Stimulated activated naive CD4-positive, alpha-beta T cell treated with Interleukin-2 at 50 U/mL for 16 hours (primary cell): ENCODE results near the gene FSCN2.
"Not testable (repeated sequence)": the region's sequence is repeated elsewhere in the genome, so short reads cannot be mapped to it uniquely, and the experiment has no call there.

Source experiments
- DNase-seq: peaks from one replicate; lab custom pipeline; 2025; lab: John Stamatoyannopoulos, UW

FSCN2 gene

DNA sequence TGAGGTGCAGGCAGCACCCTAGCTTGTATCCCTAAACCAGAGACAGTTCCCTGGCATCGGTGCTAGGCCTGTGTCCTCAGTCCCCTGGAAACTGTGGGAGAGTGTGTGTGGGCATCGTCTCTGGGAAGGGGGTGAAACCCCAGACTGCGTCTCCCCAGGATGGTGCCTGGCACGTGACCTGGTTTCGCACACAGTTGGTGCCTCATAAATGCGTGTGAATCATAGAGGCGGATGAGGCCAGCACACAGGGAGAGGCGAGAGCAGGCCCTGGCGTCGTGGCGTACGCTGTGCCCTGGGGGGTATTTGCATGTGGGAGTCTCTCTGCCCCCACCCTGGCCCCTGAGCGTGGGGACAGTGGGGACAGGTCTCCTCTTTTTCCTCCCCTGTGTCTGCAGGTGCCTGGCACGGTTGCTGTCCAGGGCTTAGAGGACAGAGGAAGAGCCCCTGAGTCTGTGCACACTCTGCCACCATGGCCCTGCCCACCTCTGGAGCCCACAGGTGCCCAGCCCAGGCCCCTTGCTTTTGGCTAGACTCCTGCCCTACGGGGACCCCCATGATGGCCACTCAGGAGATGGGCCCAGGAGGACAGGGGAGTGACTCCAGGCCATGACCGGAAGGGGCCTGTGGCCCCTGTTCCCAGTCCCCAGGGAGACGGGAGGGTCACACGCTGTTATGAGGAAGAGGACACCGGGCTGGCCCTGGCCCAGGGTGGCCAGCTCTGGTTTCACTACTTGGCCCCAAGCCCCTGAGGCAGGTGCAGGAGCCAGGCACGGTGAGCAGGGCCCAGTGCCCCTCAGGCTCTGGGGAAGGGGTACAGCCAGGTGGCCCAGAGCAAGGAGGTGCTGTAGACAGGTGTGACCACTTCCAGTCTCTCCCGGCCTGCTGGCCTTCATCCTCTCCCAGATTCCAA lies 1.3 kb upstream of the FSCN2 start:
- DNase-seq, result no peak

DNA sequence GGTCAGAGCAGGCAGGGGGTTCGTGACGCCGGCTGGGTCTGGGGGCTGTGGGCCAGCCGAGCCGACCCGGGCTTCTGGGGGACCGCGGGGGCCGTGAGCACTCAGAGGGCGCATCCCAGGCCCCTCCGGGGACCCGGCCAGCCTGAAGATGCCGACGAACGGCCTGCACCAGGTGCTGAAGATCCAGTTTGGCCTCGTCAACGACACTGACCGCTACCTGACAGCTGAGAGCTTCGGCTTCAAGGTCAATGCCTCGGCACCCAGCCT lies 140 bp downstream of the FSCN2 start:
- no peak for DNase-seq

DNA sequence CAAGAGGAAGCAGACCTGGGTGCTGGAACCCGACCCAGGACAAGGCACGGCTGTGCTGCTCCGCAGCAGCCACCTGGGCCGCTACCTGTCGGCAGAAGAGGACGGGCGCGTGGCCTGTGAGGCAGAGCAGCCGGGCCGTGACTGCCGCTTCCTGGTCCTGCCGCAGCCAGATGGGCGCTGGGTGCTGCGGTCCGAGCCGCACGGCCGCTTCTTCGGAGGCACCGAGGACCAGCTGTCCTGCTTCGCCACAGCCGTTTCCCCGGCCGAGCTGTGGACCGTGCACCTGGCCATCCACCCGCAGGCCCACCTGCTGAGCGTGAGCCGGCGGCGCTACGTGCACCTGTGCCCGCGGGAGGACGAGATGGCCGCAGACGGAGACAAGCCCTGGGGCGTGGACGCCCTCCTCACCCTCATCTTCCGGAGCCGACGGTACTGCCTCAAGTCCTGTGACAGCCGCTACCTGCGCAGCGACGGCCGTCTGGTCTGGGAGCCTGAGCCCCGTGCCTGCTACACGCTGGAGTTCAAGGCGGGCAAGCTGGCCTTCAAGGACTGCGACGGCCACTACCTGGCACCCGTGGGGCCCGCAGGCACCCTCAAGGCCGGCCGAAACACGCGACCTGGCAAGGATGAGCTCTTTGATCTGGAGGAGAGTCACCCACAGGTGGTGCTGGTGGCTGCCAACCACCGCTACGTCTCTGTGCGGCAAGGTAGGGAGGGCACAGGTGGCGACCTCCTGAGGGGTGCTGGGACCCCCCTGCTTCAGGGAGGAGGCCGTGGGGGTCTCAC lies 667 bp downstream of the FSCN2 start:
- DNase-seq, result no peak

DNA sequence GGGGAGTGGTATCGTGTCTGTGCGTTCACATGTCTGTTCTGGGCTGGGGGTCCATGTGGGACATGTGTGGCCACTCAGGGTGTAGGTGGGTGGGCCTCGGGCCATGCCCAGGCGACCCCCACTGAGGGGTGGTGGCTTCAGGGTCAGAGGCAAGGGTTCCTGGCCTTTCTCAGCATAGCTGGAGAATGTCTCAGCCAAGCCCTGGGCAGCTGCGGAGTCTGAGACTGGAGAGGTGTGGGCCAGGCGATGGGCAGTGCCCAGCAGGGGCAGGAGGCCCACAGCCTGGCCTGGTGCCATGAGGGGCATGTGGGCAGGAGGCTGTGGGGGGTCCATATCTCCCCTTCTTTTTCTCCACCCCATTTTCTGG lies 1.2 kb downstream of the FSCN2 start:
- no peak for DNase-seq

DNA sequence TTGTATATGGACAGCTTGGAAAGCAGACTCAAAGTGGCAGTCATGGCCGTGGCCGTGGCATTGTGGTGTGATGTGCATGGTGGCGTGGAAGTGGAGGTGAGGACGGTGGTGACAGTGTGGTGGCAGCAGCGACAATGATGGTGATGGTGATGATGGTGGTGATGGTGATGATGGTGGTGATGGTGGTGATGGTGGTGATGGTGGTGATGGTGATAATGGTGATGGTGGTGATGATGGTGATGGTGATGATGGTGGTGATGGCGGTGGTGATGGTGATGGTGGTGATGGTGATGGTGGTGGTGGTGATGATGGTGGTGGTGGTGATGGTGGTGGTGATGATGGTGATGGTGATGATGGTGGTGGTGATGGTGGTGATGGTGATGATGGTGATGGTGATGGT lies 2.8 kb downstream of the FSCN2 start:
- not testable (repeated sequence) for DNase-seq

DNA sequence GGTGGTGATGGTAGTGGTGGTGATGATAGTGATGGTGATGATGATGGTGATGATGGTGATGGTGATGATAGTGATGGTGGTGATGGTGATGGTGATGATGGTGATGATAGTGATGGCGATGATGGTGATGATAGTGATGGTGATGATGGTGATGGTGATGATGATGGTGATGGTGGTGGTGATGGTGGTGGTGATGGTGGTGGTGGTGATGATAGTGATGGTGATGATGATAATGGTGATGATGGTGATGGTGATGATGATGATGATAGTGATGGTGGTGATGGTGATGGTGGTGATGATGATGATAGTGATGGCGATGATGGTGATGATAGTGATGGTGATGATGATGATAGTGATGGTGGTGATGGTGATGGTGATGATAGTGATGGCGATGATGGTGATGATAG lies 3.8 kb downstream of the FSCN2 start:
- not testable (repeated sequence) for DNase-seq

DNA sequence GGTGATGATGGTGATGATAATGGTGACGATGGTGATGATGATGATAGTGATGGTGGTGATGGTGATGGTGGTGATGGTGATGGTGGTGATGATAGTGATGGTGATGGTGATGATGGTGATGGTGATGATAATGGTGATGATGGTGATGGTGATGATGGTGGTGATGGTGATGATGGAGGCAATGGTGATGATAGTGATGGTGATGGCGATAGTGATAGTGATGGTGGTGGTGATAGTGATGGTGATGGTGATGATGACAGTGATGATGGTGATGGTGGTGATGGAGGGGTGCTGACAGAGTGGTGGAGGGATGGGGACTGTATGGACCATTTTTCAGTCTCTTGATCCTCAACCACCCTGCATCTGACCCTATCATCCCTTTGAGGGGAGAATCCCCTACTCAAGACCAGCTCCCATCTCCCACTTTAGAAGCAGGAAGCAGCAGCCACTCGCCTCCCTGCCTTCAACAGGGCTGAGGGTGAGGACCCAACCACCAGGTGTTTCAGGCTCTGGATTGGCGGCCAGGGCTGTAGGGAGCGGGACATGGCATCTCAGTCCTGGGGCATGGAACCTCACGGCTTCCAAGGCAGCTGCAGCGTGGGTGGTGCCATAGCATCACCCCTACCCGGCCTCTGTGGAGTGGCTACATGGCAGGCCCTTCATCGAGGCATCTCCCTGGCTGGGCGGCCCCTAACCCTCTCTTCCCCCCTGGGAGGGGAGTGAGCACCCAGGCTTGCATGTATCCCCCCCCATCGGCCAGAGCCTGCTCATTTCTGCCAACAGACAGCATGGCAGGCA lies 4.5 kb downstream of the FSCN2 start:
- no peak for DNase-seq

DNA sequence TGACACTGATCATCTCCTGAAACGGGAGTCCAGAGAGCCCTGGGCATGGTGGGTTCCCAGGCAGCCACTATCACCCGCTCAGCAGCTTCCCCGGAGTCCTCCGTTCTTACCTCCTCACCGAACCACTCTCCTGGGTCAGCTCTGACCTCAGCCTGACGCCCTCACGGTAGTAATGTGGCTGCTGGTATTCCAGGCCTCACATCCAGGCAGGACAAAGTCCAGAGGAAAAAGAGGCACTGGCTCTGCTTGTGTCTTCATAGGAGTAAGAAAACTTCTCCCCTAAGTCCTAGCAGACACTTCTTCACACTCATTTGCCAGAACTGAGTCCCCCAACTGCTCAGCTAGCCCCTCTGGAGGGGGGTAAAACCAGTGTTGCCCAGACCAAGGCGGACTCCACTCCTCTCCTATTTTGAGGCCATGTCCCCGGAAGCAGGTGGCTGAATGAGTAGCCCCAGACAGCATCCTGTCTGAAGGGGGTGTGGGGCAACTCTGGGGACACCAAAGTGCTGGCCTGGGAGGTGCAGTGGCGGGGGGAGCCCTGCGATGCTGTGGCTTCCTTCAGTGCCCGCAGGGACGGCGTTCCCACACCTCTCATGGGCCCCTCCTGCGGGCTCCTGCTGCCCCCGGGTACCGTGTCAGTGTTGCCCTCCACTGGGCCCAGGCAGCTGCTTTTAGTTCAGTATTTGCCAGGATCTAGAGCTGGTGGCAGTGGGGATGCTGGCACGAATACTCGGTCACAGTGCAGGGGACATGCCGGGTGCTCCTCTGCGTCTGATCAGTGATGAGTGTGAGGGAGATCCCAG lies 5.4 kb downstream of the FSCN2 start:
- no peak for DNase-seq

DNA sequence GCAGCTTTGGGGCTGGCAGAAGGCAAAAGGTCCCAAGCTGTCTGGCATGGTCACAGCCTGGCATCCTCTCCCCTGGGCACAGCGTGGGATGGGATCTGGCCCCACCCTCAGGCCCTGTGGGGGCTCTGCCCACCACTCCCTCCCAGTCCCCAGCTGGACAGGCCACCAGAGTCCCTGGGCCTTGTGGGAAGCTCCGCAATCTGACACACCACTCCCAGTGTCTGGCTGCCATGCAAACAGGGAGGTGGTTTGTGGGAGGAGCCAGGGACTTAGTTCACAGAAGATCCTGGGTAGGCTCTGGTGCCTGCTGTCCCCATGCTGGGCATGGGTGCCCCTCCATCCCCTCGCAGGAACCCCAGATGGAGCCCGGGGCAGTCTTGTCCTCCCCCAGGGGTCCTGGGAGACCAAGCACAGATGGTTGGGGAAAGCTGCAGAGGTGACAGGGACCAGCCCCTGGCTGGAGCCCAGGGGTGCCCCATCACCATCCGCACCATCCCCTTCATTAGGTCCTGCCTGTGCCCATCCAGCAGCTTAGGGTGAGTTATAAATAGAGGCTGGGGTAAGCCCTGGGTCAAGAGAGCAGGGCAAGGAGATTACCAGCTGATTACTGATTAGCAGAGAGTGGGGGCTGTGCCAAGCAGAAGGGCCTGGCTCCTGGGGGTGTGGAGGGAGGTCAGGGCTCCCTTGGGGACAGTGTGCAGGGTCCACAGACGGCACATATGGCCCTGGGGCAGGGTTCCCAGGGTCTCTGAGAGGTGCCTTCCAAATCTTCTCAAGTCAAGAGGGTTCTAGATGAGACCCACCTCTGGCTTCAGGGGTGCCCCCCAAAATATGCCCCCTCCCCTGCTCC lies 6.2 kb downstream of the FSCN2 start:
- DNase-seq, result no peak

DNA sequence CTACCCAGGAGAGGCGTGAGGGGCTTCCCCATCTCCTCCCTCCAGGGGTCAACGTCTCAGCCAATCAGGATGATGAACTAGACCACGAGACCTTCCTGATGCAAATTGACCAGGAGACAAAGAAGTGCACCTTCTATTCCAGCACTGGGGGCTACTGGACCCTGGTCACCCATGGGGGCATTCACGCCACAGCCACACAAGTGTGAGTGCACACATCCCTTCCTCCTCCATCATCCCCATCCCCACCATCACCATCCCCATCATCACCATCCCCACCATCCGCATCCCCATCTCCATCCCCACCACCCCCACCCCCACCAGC lies 6.8 kb downstream of the FSCN2 start:
- DNase-seq, result no peak

DNA sequence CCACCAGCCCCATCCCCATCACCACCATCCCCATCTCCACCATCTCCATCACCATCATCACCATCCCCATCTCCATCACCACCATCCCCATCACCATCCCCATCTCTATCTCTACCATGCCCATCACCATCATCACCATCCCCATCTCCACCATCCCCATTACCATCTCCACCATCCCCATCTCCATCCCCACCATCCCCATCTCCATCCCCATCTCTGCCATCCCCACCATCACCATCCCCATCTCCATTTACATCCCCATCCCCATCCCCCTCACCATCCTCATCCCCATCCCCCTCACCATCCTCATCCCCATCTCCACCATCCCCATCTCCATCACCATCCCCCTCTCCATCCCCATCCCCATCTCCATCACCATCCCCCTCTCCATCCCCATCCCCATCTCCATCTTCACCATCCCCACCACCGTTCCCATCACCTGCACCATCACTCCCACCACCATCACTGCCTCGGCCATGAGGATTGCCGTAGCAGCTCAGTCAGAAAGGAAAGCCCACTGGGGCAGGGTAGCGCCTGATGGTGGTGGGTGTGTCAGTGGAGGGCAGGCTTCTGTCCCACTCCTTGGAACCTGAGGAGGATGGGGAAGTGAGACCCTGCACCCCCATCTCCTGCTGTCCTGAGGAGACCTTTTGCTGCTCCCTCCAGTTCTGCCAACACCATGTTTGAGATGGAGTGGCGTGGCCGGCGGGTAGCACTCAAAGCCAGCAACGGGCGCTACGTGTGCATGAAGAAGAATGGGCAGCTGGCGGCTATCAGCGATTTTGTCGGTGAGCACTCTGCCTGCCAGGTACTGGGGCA lies 7.5 kb downstream of the FSCN2 start:
- no peak for DNase-seq

DNA sequence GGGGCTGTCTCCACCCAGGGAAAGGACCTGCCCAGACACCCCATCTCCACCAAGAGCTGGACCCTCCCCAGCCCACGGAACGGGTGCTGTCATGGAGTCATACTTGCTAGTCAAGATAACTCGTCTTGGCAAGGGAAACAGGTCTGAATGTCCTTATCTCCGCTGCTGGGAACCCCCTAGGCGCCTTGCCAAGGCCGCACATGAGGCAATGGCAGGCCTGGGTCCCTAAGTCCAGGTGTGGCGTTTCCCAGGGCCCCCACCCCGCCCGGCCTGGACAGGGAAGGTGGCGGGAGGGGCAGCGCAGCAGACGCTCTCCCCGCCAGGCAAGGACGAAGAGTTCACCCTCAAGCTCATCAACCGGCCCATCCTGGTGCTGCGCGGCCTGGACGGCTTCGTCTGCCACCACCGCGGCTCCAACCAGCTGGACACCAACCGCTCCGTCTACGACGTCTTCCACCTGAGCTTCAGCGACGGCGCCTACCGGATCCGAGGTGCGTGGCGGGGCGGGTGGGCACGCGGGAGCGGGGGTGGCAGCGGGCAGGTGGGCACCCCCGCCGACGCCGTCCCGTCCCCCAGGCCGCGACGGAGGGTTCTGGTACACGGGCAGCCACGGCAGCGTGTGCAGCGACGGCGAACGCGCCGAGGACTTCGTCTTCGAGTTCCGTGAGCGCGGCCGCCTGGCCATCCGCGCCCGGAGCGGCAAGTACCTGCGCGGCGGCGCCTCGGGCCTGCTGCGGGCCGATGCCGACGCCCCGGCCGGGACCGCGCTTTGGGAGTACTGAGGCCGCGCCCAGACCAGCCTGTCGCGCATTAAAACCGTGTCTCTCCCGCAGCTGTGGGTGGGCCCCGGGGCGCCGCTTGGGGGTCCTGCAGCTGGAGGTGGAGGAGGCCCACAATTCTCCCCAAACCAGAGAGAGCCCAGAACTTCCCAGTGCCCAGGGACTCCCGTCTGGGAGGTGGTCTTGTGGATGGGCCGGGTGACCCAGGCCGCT lies 8.4 kb downstream of the FSCN2 start:
- no peak for DNase-seq

DNA sequence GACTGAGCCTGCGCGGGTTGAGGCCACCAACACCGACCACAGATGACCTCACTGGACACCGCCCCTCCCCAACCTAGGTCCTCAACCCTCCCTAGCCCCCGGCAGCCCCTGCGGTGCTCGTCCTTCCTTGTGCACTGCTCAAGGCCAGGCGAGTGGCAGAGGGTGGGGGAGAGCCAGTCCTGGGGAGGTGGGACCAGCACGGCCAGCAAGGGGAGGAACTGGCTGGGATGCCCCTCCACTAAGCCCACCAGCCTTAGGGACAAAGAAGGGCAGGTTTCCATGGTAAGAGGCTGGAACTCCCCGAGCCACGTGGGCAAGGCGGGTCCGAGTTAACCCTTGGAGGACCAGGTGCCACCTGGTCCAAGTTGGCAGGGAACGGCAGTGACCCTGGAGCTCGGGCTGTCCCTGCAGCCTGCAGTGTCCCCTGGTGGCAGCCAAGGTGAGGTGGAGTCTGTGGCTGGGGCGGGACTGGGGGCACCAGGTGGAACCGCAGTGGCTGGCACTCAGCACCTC lies 9.2 kb downstream of the FSCN2 start:
- peak; percentile 18 for DNase-seq

DNA sequence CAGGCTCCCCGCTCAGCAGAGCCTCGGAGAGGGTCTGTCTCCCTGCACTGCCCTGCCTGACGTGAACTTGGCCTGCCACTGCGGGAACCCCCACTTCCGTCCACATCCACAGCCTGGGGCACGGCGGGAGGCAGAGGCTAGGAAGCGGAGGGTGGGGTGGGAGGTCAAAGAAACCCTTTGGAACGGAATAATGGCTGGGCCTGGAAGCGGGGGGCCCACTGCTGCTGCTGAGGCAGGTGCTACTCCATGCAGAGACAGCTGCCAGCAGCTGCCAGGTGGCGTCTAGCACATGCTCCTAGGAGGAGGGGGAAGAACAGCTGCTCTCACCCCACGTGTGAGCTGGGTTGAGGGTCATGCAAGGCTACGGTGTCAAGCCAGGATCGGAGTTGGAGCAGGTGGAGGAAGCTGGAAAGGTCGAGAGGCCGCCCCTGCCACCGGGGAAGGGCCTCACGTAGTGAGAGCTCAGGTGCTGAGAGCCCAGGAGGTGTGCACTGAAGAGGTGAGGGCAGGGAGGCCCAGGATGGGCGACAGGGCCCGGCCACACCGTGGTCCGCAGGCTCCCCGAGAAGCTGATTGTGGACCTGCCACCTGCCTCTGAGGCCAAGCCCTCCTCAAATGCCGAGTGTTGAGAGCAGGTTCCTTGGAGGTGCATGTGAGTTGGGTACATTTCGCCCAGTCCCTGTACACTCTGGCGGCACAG lies 9.8 kb downstream of the FSCN2 start:
- DNase-seq, result no peak

DNA sequence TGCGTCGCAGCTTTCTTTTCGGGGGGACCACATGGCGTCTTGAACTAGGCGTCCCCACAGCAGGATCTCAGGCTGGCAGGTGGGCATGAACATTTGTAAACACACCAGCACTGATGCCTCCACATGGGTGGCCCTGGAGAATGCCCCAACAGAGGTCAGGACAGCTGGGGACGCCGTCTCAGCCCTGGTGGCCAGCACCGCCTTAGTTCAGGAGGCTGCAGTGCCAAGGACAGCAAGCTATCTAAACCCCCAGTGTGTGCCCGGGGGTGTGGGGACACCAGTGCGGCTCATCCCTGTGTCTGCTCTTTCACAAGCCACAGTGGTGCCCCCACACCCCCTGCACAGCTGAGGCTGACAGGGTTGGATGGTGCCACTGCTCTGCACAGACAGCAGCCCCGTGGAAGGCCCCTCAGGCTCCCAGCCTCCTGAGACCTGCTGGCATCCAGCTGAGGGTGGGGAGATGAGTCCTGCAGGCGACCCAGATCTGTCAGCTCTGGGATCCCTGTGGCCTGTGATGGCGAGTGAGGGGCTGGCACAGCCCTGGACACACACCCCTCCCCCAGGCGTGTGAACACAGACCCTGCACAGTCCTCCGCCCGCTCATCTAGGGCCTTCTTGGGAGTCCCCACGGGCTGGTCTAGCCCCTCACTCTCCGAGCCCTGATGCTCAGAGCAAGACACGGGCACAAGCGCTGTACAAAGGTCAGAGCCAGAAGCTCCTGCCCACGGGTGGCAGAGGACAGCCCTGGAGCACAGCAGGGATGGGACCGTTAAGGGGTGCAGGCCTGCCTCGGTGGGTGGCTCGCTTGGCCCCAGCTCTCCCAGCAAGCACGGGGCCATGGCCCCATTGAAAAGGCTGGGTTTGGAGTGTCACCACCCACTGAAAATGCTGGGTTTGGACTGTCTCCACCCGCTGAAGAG lies 10.7 kb downstream of the FSCN2 start:
- DNase-seq, result no peak

DNA sequence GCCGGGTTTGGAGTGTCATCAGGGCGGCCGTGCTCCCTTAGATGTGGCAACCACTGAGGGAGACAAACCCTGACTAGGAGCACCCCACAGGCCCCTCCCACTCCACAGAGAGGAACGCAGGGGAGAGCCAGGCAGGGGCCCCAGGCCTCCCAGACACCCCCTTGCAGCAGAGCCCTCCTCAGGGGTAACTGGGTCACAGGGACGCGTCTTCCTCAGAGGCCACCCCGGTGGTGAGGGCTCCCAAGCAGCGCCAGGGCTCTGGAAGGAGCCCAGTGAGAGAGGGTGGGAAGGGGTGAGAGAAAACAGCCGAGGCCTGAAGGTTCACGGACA lies 11.4 kb downstream of the FSCN2 start:
- no peak for DNase-seq

DNA sequence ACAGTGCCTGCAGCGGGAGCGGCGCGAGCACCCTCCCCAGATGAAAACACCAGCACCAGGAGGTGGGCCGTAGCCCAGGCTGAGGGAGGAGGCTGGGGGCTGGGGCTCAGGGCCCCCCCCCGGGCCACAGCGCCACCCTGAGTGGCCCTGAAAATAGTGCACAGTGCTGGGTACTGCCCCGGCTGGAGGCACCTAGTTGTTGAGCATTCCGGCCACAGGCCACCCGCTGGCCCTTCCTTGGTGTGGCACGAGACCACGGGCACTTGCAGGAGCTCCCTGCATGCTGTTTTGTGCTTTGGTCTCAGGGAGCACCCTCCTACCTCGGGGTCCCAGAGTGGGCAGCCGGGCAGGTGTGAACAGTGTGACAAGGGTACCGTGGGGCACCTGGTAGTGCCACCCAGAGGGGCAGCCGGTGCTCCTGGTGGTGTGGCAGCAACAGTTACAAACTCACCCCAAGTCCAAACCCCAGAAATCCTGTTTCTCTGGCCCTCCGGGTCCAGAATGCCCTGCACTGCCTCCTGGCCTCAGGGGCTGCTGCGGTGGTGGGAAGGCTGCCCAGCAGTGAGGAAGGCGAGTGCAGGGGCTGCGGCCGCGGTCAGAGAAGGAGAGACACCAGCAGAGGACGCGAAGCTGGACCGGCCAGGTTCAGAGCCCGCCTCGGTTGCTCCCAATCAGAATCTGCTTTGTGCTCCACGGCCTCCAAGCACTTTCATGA lies 11.9 kb downstream of the FSCN2 start:
- no peak for DNase-seq
